Mucosa of stomach (tissue), 1 donor: Measurements from ENCODE around the gene DIABLO.
"Not testable (repeated sequence)": the region's sequence is repeated elsewhere in the genome, so short reads cannot be mapped to it uniquely, and the experiment has no call there.

ENCODE experiments used
- H3K27me3 ChIP-seq: one replicate; pipeline ENCODE4 v1.7.0; 2013; ENCODE audit warnings: mild to moderate bottlenecking, low read length; ENCODE audit not compliant: control insufficient read depth, insufficient read depth
- H3K36me3 ChIP-seq: one replicate; pipeline ENCODE4 v1.7.0; 2013; ENCODE audit warnings: low read length; ENCODE audit not compliant: control insufficient read depth, insufficient read depth
- H3K4me1 ChIP-seq: one replicate; pipeline ENCODE4 v1.7.0; 2013; ENCODE audit warnings: mild to moderate bottlenecking, low read length; ENCODE audit not compliant: control insufficient read depth, insufficient read depth
- H3K4me3 ChIP-seq: one replicate; pipeline ENCODE4 v1.7.0; 2013; ENCODE audit warnings: low read length
- H3K9ac ChIP-seq: one replicate; pipeline ENCODE4 v1.7.0; 2013; ENCODE audit warnings: mild to moderate bottlenecking, low read length, moderate library complexity
- H3K9me3 ChIP-seq: one replicate; pipeline ENCODE4 v1.7.0; 2013; ENCODE audit warnings: mild to moderate bottlenecking, low read length, moderate library complexity; ENCODE audit not compliant: control insufficient read depth
- donor health status: Pancreatic carcinoma.

DIABLO gene

GRCh38 chr12:122206976-122207375 lies 18.9 kb downstream of the DIABLO start:
- Histone ChIP-seq H3K36me3 (peaks cover 9% of the 10 kb centered on the region), H3K27me3 (peaks cover 38% of the 10 kb centered on the region), H3K4me3 (no peak overlapping the region), H3K4me1 (peaks cover 6% of the 10 kb centered on the region), H3K9ac (no peak overlapping the region), H3K9me3 (no peaks in the 10 kb centered on the region)

- Histone ChIP-seq H3K27me3 (peaks cover 43% of the 10 kb centered on the region), H3K36me3 (peaks cover 9% of the 10 kb centered on the region), H3K4me3 (no peak overlapping the region), H3K4me1 (peaks cover 6% of the 10 kb centered on the region), H3K9ac (no peak overlapping the region), H3K9me3 (no peaks in the 10 kb centered on the region)
Observed at GRCh38 chr12:122206111-122206881, 19.6 kb downstream of the DIABLO start.

- no peak overlapping the region for H3K9ac ChIP-seq
- H3K27me3 ChIP-seq: peaks cover 53% of the 10 kb centered on the region
- peaks cover 9% of the 10 kb centered on the region for H3K36me3 ChIP-seq
Observed at GRCh38 chr12:122205053-122205925, 20.6 kb downstream of the DIABLO start.

GRCh38 chr12:122204167-122205052 lies 21.4 kb downstream of the DIABLO start:
- peaks cover 15% of the 10 kb centered on the region for H3K4me1 ChIP-seq
- peak overlapping the region; percentile 15 for H3K9ac ChIP-seq
- peaks cover 9% of the 10 kb centered on the region for H3K36me3 ChIP-seq
- peaks cover 59% of the 10 kb centered on the region for H3K27me3 ChIP-seq
- H3K9me3 ChIP-seq: no peaks in the 10 kb centered on the region
- no peak overlapping the region for H3K4me3 ChIP-seq

More at GRCh38 chr12:122205053-122205925, 20.6 kb downstream of the DIABLO start:
- H3K9me3 ChIP-seq: no peaks in the 10 kb centered on the region
- no peak overlapping the region for H3K4me3 ChIP-seq
- H3K4me1 ChIP-seq: peaks cover 13% of the 10 kb centered on the region

GRCh38 chr12:122203301-122204166 lies 22.3 kb downstream of the DIABLO start, which contains the start of gene B3GNT4:
Gene B3GNT4, plus strand, starts transcription at chr12:122203709. Its CDS starts 910 bp downstream, at chr12:122204619.
- Histone ChIP-seq H3K36me3 (peaks cover 9% of the 10 kb centered on the region), H3K27me3 (peaks cover 59% of the 10 kb centered on the region), H3K4me3 (no peak within 1 kb of the TSS), H3K4me1 (peaks cover 15% of the 10 kb centered on the region), H3K9ac (peak within 1 kb of the TSS; percentile 15), H3K9me3 (no peaks in the 10 kb centered on the region)

GRCh38 chr12:122202811-122203210 lies 23.0 kb downstream of the DIABLO start:
- Histone ChIP-seq H3K27me3 (peaks cover 59% of the 10 kb centered on the region), H3K4me1 (peaks cover 15% of the 10 kb centered on the region)
- not testable (repeated sequence) for H3K9ac ChIP-seq, H3K4me3 ChIP-seq, H3K9me3 ChIP-seq, H3K36me3 ChIP-seq

GRCh38 chr12:122202017-122202416 lies 23.8 kb downstream of the DIABLO start:
- no peaks in the 10 kb centered on the region for H3K36me3 ChIP-seq
- H3K9ac ChIP-seq: no peak overlapping the region
- peaks cover 15% of the 10 kb centered on the region for H3K4me1 ChIP-seq
- peaks cover 59% of the 10 kb centered on the region for H3K27me3 ChIP-seq
- no peaks in the 10 kb centered on the region for H3K9me3 ChIP-seq
- no peak overlapping the region for H3K4me3 ChIP-seq

GRCh38 chr12:122201381-122201780 lies 24.5 kb downstream of the DIABLO start:
- Histone ChIP-seq H3K36me3 (no peaks in the 10 kb centered on the region), H3K4me1 (peaks cover 15% of the 10 kb centered on the region), H3K9ac (no peak overlapping the region), H3K27me3 (peaks cover 59% of the 10 kb centered on the region), H3K4me3 (no peak overlapping the region), H3K9me3 (no peaks in the 10 kb centered on the region)

GRCh38 chr12:122200541-122201175 lies 25.2 kb downstream of the DIABLO start:
- Histone ChIP-seq H3K9me3 (no peaks in the 10 kb centered on the region), H3K4me1 (peaks cover 15% of the 10 kb centered on the region), H3K4me3 (no peak overlapping the region), H3K27me3 (peaks cover 52% of the 10 kb centered on the region), H3K9ac (no peak overlapping the region), H3K36me3 (no peaks in the 10 kb centered on the region)

GRCh38 chr12:122199484-122200355 lies 26.1 kb downstream of the DIABLO start:
- peaks cover 43% of the 10 kb centered on the region for H3K27me3 ChIP-seq
- no peak overlapping the region for H3K9ac ChIP-seq
- H3K4me1 ChIP-seq: peaks cover 15% of the 10 kb centered on the region
- H3K4me3 ChIP-seq: no peak overlapping the region
- no peaks in the 10 kb centered on the region for H3K9me3 ChIP-seq
- no peaks in the 10 kb centered on the region for H3K36me3 ChIP-seq
